HCT116 (cell line): ENCODE measurements around the gene NOX3. TPM values are rescaled to one million over a fixed set of nuclear protein-coding genes. Genes with fewer than 3 reads are reported as not detected.

Experiments
- ATAC-seq: fragments of 200-7000 bp; cut with Tn5 transposase; 2 replicates; pipeline ENCODE4 v1.9.1; 2020; ENCODE audit warnings: mild to moderate bottlenecking, moderate library complexity
- BruUV-seq: library from RNA; stranded (reverse); fragments of 400-500 nt; replicated peaks from 2 replicates; lab custom pipeline; 2021; lab: Mats Ljungman, UMichigan
- CTCF ChIA-PET: fragments of 300-600 bp; sonication (Branson Sonifier 250); formaldehyde crosslinking; loops from one replicate; lab custom pipeline; 2021; ENCODE audit warnings: antibody characterized with exemption; lab: Charles Lee
- POLR2A ChIA-PET: fragments of 300-600, 350-600 bp; sonication (Branson Sonifier 250); formaldehyde crosslinking; loops from one replicate; lab custom pipeline; 2021; ENCODE audit warnings: antibody characterized with exemption; lab: Charles Lee
- RAD21 ChIA-PET, 2 experiments: fragments of 300-600 bp; sonication (Branson Sonifier 250); formaldehyde crosslinking; loops; one replicate each; lab custom pipeline; 2023; ENCODE audit warnings: low total read pairs in 2 of 2; ENCODE audit not compliant: uncharacterized antibody in 2 of 2, unreplicated experiment in 2 of 2, low non-redundant PET in 1 of 2; lab: Charles Lee
- DNase-seq: peaks from one replicate; pipeline ENCODE4 v3.0.0-alpha.2; 2010; ENCODE audit warnings: low read depth, low spot score
- H2AFZ ChIP-seq: fragments of 200-600 bp; shearing (Covaris generic), sonication (generic); 2 replicates; pipeline ENCODE4 v1.6.1; 2017; ENCODE audit warnings: low read depth, mixed run types, mixed read lengths, antibody characterized with exemption, low read length; ENCODE audit not compliant: poor library complexity, severe bottlenecking
- H3K27ac ChIP-seq: 2 replicates; pipeline ENCODE4 v1.5.1; 2012; ENCODE audit warnings: low read depth, low read length
- H3K27me3 ChIP-seq: fragments of 200-600 bp; sonication (generic); 2 replicates; pipeline ENCODE4 v1.6.1; 2016; ENCODE audit warnings: mixed run types, low read length, mixed read lengths; ENCODE audit not compliant: insufficient read depth
- H3K36me3 ChIP-seq, 2 experiments: fragments of 200-500 bp in 1 of 2; fragments of 200-600 bp in 1 of 2; sonication (Bioruptor generic) in 1 of 2; sonication (generic) in 1 of 2; 2 replicates each; pipeline versions ENCODE4 v1.5.1 to v1.6.1; 2014 to 2016; ENCODE audit warnings: low read length in 2 of 2, inconsistent platforms in 1 of 2, mixed read lengths in 1 of 2, mixed run types in 1 of 2; ENCODE audit not compliant: insufficient read depth in 2 of 2, control insufficient read depth in 1 of 2
- H3K4me1 ChIP-seq, 2 experiments: fragments of 200-600 bp in 1 of 2; sonication (generic) in 1 of 2; 2 replicates each; pipeline versions ENCODE4 v1.5.1 to v1.6.1; 2012 to 2017; ENCODE audit warnings: low read length in 2 of 2, inconsistent platforms in 1 of 2, mild to moderate bottlenecking in 1 of 2, mixed read lengths in 1 of 2, mixed run types in 1 of 2, moderate library complexity in 1 of 2; ENCODE audit not compliant: insufficient read depth in 2 of 2, control insufficient read depth in 1 of 2
- H3K4me2 ChIP-seq: fragments of 200-600 bp; sonication (generic); 2 replicates; pipeline ENCODE4 v1.6.1; 2017; ENCODE audit warnings: mixed run types, low read length, mixed read lengths
- H3K4me3 ChIP-seq, 2 experiments: fragments of 200-600 bp in 1 of 2; sonication (generic) in 1 of 2; replicated peaks in 1 of 2; 2 replicates each; pipeline ENCODE4 v1.5.1; 2011 to 2016; ENCODE audit warnings: low read length in 2 of 2, control low read depth in 1 of 2, low read depth in 1 of 2, mild to moderate bottlenecking in 1 of 2, mixed read lengths in 1 of 2, mixed run types in 1 of 2
- H3K79me2 ChIP-seq: fragments of 200-600 bp; sonication (generic); 2 replicates; pipeline ENCODE4 v1.6.1; 2017; ENCODE audit warnings: mild to moderate bottlenecking, mixed run types, low read length, moderate library complexity, mixed read lengths; ENCODE audit not compliant: insufficient read depth
- H3K9ac ChIP-seq: fragments of 200-600 bp; sonication (generic); 2 replicates; pipeline ENCODE4 v1.6.1; 2016; ENCODE audit warnings: low read length, mixed read lengths
- H3K9me2 ChIP-seq: fragments of 200-600 bp; sonication (generic), shearing (Covaris generic); 2 replicates; pipeline ENCODE4 v1.6.1; 2017; ENCODE audit warnings: mixed run types, mild to moderate bottlenecking, moderate library complexity; ENCODE audit not compliant: insufficient read depth
- H3K9me3 ChIP-seq, 2 experiments: fragments of 200-500 bp in 1 of 2; fragments of 200-600 bp in 1 of 2; sonication (Bioruptor generic) in 1 of 2; sonication (generic) in 1 of 2; 2 replicates each; pipeline ENCODE4 v1.6.1; 2014 to 2017; ENCODE audit warnings: low read length in 2 of 2, mixed read lengths in 2 of 2, inconsistent platforms in 1 of 2, low read depth in 1 of 2, mild to moderate bottlenecking in 1 of 2, mixed run types in 1 of 2, moderate library complexity in 1 of 2; ENCODE audit not compliant: control insufficient read depth in 1 of 2, insufficient read depth in 1 of 2
- H4K20me1 ChIP-seq: fragments of 200-600 bp; sonication (generic), shearing (Covaris generic); 2 replicates; pipeline ENCODE4 v1.6.1; 2017; ENCODE audit warnings: mixed run types, mild to moderate bottlenecking, moderate library complexity; ENCODE audit not compliant: insufficient read depth
- EGR1 ChIP-seq: IDR thresholded peaks from 2 replicates; pipeline ENCODE4 v1.6.1; 2012; ENCODE audit warnings: low read depth
- ELF1 ChIP-seq: IDR thresholded peaks from 2 replicates; pipeline ENCODE4 v1.6.1; 2012; ENCODE audit warnings: low read depth, borderline replicate concordance
- EZH2phosphoT487 ChIP-seq: fragments of 200-600 bp; IDR thresholded peaks from 2 replicates; pipeline ENCODE4 v1.6.1; 2018; ENCODE audit warnings: antibody characterized with exemption, borderline replicate concordance
- JUND ChIP-seq: IDR thresholded peaks from 2 replicates; pipeline ENCODE4 v1.6.1; 2012
- MAX ChIP-seq: IDR thresholded peaks from 2 replicates; pipeline ENCODE4 v1.6.1; 2012
- POLR2AphosphoS5 ChIP-seq: IDR thresholded peaks from 2 replicates; pipeline ENCODE4 v1.6.1; 2011; ENCODE audit warnings: mild to moderate bottlenecking, low read depth, low read length, moderate library complexity
- REST ChIP-seq: IDR thresholded peaks from 2 replicates; pipeline ENCODE4 v1.6.1; 2012; ENCODE audit warnings: low read depth
- SP1 ChIP-seq: IDR thresholded peaks from 2 replicates; pipeline ENCODE4 v1.6.1; 2012; ENCODE audit warnings: low read depth
- YY1 ChIP-seq: IDR thresholded peaks from 2 replicates; pipeline ENCODE4 v1.6.1; 2011; ENCODE audit warnings: low read length, low read depth, moderate library complexity, mild to moderate bottlenecking; ENCODE audit not compliant: insufficient replicate concordance; ENCODE audit errors: extremely low read depth
- ZBTB33 ChIP-seq: IDR thresholded peaks from 2 replicates; pipeline ENCODE4 v1.6.1; 2011; ENCODE audit warnings: mild to moderate bottlenecking, low read length, moderate library complexity; ENCODE audit not compliant: insufficient replicate concordance; ENCODE audit errors: extremely low read depth
- intact Hi-C: fragments of 100-400 bp; cut with micrococcal nuclease; formaldehyde crosslinking; loops from 2 replicates; pipeline ENCODE4 v1.10.0; 2022
- total RNA-seq: library from RNA; stranded (reverse); gene quantifications from one replicate; pipeline ENCODE4 v1.2.1, GENCODE V29; 2021; ENCODE audit not compliant: unreplicated experiment
- TF ChIP-seq, protein P1 (sequence below): IDR thresholded peaks from 2 replicates; pipeline ENCODE4 v1.6.1; 2012
- TF ChIP-seq, protein P2 (sequence below), 3 experiments: fragments of 200-600 bp in 1 of 3; sonication (generic) in 1 of 3; IDR thresholded peaks in 2 of 3; conservative IDR thresholded peaks in 1 of 3; 2 replicates each; pipeline ENCODE4 v1.5.1; 2012 to 2017; ENCODE audit warnings: low read depth in 2 of 3, low read length in 2 of 3, antibody characterized with exemption in 1 of 3, borderline replicate concordance in 1 of 3, control low read depth in 1 of 3, mild to moderate bottlenecking in 1 of 3, mixed read lengths in 1 of 3, mixed run types in 1 of 3, moderate library complexity in 1 of 3; ENCODE audit not compliant: insufficient read depth in 1 of 3

NOX3 gene
- total RNA-seq, 1 experiment from 2014 or later = not detected

GRCh38 chr6:155461556-155461955 lies 5.9 kb upstream of the NOX3 start (continued):
- no peak for TF ChIP-seq MAX
- TF ChIP-seq EGR1 = no peak
- TF ChIP-seq POLR2AphosphoS5 = no peak
- TF ChIP-seq EZH2phosphoT487 = no peak
- TF ChIP-seq SP1 = no peak
- TF ChIP-seq JUND = no peak
- TF ChIP-seq, protein P1, sequence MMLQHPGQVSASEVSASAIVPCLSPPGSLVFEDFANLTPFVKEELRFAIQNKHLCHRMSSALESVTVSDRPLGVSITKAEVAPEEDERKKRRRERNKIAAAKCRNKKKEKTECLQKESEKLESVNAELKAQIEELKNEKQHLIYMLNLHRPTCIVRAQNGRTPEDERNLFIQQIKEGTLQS = no peak
- TF ChIP-seq ZBTB33 = no peak

- no peak for DNase-seq
- no peak overlapping the region for H3K9ac ChIP-seq
- H4K20me1 ChIP-seq = no peaks in the 10 kb centered on the region
- CTCF ChIA-PET = no interaction called here
- no peaks in the 10 kb centered on the region for H3K27me3 ChIP-seq
- no peaks in the 10 kb centered on the region for H3K9me3 ChIP-seq
- H3K36me3 ChIP-seq = no peaks in the 10 kb centered on the region
- TF ChIP-seq, protein P2, sequence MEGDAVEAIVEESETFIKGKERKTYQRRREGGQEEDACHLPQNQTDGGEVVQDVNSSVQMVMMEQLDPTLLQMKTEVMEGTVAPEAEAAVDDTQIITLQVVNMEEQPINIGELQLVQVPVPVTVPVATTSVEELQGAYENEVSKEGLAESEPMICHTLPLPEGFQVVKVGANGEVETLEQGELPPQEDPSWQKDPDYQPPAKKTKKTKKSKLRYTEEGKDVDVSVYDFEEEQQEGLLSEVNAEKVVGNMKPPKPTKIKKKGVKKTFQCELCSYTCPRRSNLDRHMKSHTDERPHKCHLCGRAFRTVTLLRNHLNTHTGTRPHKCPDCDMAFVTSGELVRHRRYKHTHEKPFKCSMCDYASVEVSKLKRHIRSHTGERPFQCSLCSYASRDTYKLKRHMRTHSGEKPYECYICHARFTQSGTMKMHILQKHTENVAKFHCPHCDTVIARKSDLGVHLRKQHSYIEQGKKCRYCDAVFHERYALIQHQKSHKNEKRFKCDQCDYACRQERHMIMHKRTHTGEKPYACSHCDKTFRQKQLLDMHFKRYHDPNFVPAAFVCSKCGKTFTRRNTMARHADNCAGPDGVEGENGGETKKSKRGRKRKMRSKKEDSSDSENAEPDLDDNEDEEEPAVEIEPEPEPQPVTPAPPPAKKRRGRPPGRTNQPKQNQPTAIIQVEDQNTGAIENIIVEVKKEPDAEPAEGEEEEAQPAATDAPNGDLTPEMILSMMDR (IDR thresholded peaks at IDR 0.05 in 2 of 3, conservative IDR thresholded peaks at IDR 0.05 in 1 of 3; ENCODE audit: borderline replicate concordance in 1 of 3, insufficient read depth in 1 of 3, low read depth in 2 of 3, low read length in 2 of 3) = no peak
- TF ChIP-seq SP1 = no peak
- TF ChIP-seq ELF1 = no peak
- no peak for TF ChIP-seq EGR1
- no peak for TF ChIP-seq YY1
- no peak for TF ChIP-seq POLR2AphosphoS5
- TF ChIP-seq REST = no peak
- no TSS peak for BruUV-seq
- RAD21 ChIA-PET = no interaction called here
- no peak for ATAC-seq
- H3K4me1 ChIP-seq = no peaks in the 10 kb centered on the region
- POLR2A ChIA-PET = no interaction called here
- no peak overlapping the region for H3K4me3 ChIP-seq
- no peak overlapping the region for H3K27ac ChIP-seq
- H3K9me2 ChIP-seq = no peaks in the 10 kb centered on the region
- H2AFZ ChIP-seq = no peak overlapping the region
- H3K79me2 ChIP-seq = no peaks in the 10 kb centered on the region
- no peak overlapping the region for H3K4me2 ChIP-seq
- intact Hi-C loops = no loop called here
These were observed 1.2 kb downstream of the NOX3 start for GRCh38 chr6:155454471-155454870.
